Urinary bladder (tissue), 4 donors: ENCODE data around the gene CD300C. TPM values are rescaled to one million over a fixed set of nuclear protein-coding genes. Genes with fewer than 3 reads are reported as not detected.
"Not testable (repeated sequence)": the region's sequence is repeated elsewhere in the genome, so short reads cannot be mapped to it uniquely, and the experiment has no call there.

ENCODE experiments used
- DNase-seq: peaks from one replicate; pipeline ENCODE4 v3.0.0-alpha.2; 2015; ENCODE audit errors: extremely low spot score
- H3K27ac ChIP-seq: one replicate; pipeline ENCODE4 v1.5.1; 2013; ENCODE audit warnings: low read depth, mild to moderate bottlenecking, moderate library complexity
- H3K36me3 ChIP-seq: one replicate; pipeline ENCODE4 v1.6.1; 2013; ENCODE audit warnings: mild to moderate bottlenecking, moderate library complexity; ENCODE audit not compliant: insufficient read depth
- H3K4me1 ChIP-seq: one replicate; pipeline ENCODE4 v1.6.1; 2013; ENCODE audit warnings: mild to moderate bottlenecking, moderate library complexity; ENCODE audit not compliant: insufficient read depth
- H3K4me3 ChIP-seq: one replicate; pipeline ENCODE4 v1.5.1; 2013; ENCODE audit warnings: low read depth, low read length
- WGBS: extraction: QIAGEN DNeasy Blood & Tissue Kit; methylation state at CpG from one replicate; pipeline ENCODE4 v1.1.7; 2013; 5-methylcytosine and 5-hydroxymethylcytosine counted together
- polyA plus RNA-seq: library from polyadenylated mRNA; stranded (reverse); fragments of 200-250 nt; gene quantifications from one replicate; pipeline ENCODE4 v1.2.3, GENCODE V29; 2013
- total RNA-seq: library from RNA; depleted of rRNA; stranded (reverse); fragments of >200 nt; gene quantifications from one replicate; pipeline ENCODE4 v1.2.3, GENCODE V29; 2014
- donor health status: healthy with polysubstance abuse.
- donor health status: healthy.

CD300C gene
- total and polyA plus RNA-seq, 2 donors = 0.69 to 2.3 TPM

DNA sequence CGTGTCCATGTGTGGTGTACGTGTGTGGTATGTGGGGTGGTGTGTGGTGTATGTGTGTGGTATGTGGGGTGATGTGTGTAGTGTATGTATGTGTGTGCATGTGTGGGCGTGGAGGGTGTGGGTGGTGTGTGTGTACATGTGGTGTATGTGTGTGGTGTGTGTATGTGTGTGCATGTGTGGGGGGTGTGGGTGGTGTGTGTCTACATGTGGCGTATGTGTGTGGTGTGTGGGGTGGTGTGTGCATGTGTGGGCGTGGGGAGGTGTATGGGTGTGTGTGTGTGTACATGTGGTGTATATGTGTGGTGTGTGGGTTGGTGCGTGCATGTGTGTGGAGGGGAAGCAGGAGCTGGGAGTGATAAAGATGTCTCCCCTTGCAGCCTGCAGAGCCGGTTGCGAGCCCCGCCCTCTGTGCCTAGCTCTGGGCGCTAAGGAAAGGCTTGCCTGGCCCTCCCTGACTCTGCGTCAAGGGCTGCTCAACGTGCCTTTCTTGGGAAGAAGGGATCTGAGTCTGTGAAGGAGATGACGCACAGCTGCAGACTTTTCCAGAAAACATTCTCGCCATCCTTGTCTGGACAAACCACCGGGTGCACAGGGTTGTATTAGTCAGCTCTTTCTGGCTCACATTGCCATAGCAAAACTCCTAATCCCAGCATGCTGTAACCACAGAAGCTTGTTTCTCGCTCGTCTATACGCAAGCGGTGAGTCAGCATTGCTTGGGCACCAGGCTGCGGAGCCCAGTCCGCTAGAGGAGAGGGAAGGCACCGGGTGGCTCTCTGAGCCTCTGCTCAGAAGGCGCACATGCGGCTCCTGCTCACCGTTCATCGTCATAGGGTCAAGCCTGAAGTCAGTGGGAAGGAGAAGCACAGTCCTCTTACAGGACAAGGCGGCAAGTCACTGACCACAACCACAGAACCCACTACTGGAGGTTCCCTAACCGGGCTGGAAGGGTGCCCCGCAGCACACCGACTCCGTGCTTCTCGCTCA is 23.4 kb upstream of the CD300C start:
- no peaks in the 10 kb centered on the region for H3K4me1 ChIP-seq
- no peak overlapping the region for H3K4me3 ChIP-seq
- DNase-seq = no peak
- no peaks in the 10 kb centered on the region for H3K36me3 ChIP-seq
- 54% methylated on average over 32 of the region's 32 CpGs for WGBS
- no peak overlapping the region for H3K27ac ChIP-seq

DNA sequence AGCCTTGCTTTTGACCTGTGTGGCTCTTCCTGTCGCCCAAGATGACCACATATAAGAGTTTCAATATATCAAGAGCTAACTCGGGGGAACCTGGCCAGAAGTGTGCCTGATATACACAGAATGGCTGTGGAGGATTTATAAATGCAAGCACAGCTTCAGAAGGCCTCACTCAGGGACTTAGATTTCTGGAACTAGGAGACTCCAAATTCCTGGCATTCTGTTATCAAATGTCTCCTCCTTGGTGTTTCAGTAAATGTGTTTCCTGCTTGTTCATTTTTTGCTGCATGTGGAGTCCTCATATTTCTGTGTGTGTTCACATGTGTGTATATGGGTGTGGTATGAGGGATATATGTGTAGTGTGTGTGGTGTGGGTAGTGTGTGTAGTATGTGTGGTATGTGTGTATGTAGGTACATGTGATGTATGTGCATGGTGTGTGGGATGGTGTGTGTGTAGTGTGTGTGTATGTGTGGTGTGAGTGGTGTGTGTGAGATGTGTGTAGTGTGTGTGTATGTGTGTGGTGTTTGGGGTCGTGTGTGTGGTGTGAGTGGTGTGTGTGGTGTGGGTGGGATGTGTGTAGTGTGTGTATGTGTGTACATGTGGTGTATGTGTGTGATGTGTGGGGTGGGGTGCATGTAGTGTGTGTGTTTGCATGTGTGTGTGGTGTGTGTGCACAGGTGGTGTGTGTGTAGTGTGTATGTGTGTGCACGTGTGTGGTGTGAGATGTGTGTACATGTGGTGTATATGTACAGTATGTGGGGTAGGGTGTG is 22.4 kb upstream of the CD300C start:
- H3K27ac ChIP-seq = no peak overlapping the region
- 66% methylated on average over 4 of the region's 4 CpGs for WGBS
- no peak for DNase-seq
- no peaks in the 10 kb centered on the region for H3K36me3 ChIP-seq
- H3K4me1 ChIP-seq = no peaks in the 10 kb centered on the region
- H3K4me3 ChIP-seq = no peak overlapping the region

DNA sequence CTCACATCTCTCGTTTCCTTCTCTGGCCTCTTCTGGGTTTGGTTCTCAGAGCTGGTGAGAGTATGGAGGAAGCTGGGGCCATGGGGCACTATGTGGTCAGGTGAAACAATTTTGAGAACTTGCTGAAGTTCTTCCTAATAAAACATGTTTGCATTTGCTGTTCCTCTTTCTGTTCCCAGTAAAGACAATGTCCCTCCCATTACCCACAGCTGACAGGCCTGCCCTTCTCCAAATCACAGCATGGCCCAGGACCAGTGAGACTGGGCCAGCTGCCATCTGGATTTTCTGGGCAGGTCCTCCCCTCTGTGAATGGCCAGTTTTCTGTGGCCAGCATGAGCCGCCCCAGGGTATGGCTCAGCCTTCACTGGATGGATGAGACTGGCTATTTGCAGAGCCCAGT is 21.5 kb upstream of the CD300C start, which contains the start of gene CD300H:
Gene CD300H, minus strand, starts transcription at position 113 of the 400 bp plus-strand sequence.
- no peak for DNase-seq
- Histone ChIP-seq H3K4me1 (no peaks in the 10 kb centered on the region), H3K27ac (no peak within 1 kb of the TSS), H3K36me3 (no peaks in the 10 kb centered on the region), H3K4me3 (no peak within 1 kb of the TSS)
- WGBS = 83% methylated on average over 2 of the region's 2 CpGs

DNA sequence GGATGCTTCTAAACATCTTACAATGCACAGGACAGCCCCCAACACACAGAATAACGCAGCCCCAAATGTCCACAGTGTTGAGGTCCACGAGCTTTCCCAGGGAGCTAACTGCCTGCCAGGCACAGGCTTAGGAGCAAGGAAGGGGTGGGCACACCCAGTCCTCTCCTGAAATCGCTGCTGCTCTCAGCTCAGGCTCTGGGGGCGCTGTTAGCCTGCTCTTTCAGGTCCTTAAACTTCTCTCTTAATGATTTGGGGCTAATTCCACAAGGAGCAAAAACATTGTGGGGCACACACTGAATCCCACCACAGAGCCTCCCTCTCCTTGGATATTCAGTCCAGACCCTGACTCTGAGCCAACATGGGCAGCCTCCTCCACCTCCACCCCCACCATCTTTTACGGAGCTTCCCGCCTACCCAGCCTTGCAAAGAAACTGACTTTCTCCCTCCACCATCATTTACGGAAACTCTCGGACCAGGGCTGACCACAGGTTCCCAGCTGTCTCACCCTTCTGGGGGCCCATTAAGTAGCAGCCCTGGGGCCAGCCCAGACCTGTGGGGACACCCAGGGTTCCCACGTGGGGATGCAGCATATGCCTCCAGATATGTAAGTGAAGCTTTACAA is 20.3 kb upstream of the CD300C start:
- DNase-seq = no peak
- Histone ChIP-seq H3K4me1 (no peaks in the 10 kb centered on the region), H3K4me3 (no peak overlapping the region), H3K27ac (no peak overlapping the region), H3K36me3 (no peaks in the 10 kb centered on the region)
- WGBS = 29% methylated on average over 9 of the region's 9 CpGs

DNA sequence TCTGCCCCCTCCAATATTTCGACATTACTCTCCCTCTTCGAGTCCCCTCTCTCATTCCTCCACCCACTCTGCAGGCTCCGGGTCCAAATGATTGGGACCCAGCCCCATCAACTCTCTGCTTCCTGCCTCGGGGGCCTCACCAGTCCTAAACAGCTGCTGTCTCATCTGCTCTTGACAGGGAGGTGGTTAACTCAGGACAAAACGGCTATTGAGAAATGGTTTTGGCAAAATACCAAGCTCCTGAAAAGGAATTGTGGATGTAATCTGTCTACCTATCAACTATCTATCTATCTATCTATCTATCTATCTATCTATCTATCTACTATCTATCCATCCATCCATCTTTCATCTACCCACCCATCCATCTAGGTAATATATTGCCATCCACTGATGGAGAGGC is 19.2 kb upstream of the CD300C start:
- H3K4me3 ChIP-seq = no peak overlapping the region
- 45% methylated on average over 5 of the region's 5 CpGs for whole genome bisulfite sequencing
- no peaks in the 10 kb centered on the region for H3K36me3 ChIP-seq
- DNase-seq = no peak
- no peaks in the 10 kb centered on the region for H3K4me1 ChIP-seq
- no peak overlapping the region for H3K27ac ChIP-seq

DNA sequence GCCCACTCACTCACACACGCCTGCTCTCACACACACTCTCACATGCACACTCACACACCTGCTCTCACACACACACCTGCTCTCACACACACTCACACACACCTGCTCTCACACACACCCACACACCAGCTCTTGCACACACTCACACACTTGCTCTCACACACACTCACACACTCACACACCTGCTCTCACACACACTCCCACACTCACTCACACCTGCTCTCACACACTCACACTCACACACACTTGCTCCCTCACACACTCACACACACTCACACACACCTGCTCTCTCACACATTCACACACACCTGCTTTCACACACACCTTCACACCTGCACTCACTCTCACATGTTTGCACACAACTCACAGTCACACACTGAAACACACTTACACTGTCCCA is 17.4 kb upstream of the CD300C start:
- DNase-seq = no peak
- WGBS = 95% methylated on average over 1 of the region's 1 CpG
- Histone ChIP-seq H3K36me3 (no peaks in the 10 kb centered on the region), H3K4me3 (no peak overlapping the region), H3K4me1 (no peaks in the 10 kb centered on the region), H3K27ac (no peak overlapping the region)

DNA sequence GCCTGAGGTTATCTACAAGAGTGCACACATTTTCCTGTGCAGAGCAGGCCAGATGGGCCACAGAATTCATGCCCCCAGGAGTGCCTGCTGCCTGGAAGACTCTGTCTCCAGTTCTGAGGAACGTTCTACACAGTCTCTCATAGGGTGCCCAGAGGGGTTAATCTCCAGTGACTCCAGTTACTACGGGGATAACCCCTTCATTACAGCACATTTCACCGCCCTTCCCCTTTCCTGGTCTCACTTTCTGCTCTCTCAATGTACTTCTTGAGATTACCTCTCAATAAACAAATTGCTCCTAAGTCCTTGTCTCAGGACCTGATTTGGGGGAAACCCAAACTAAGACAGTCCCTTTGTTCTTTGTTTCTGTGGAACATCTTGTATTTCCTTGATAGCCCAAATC is 15.7 kb upstream of the CD300C start:
- WGBS = 47% methylated on average over 3 of the region's 3 CpGs
- Histone ChIP-seq H3K27ac (no peak overlapping the region), H3K4me1 (no peaks in the 10 kb centered on the region), H3K36me3 (no peaks in the 10 kb centered on the region), H3K4me3 (no peak overlapping the region)
- DNase-seq = no peak

DNA sequence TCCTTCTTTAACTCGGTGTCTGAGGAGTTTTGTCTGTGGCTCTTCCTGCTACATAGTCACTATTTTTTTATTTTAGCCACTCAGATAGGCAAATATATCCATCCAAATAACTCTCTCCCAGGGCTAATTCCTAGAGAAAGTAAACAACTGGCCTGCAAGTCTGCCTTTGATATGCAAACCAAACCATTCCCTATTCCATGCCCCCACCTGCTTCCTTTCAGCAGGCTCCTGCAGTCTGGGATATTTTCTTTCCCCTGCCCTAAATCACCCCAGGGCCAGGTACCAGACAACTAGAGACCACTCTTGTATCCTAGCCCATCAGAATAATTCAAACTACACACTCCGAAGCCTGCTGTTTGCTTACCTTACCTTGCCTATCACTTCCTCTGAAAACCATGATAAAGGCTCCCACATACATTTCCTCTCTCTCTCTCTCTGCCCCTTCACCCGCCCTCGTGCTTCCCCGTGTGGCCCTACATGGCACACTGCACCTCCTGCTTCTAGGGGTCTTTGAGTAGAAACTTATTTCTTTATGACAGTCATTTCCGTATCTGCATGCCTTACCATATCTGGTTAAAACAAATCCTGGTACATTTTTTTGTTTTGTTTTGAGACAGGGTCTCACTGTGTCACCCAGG is 13.1 kb upstream of the CD300C start:
- no peak for DNase-seq
- no peak overlapping the region for H3K4me3 ChIP-seq
- H3K36me3 ChIP-seq = no peaks in the 10 kb centered on the region
- no peak overlapping the region for H3K27ac ChIP-seq
- no peaks in the 10 kb centered on the region for H3K4me1 ChIP-seq
- WGBS = 59% methylated on average over 6 of the region's 6 CpGs

DNA sequence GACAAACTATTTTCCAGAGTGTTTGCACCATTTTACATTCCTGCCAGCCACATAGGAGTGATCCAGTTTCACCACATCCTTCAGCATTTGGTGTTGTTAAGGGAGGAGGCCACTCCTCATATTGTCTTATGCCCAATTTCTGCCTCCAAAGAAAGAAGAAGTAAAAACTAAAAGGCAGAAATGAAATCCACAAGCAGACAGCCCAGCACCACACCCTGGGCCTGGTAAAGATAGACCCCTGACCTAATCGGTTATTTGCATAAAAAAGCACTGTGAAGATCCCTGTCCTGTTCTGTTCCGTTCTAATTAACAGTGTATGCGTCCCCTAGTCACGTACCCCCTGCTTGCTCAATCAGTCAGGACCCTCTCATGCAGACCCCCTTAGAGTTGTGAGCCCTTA is 12.5 kb upstream of the CD300C start:
- not testable (repeated sequence) for H3K4me3 ChIP-seq, H3K4me1 ChIP-seq, H3K27ac ChIP-seq, DNase-seq, H3K36me3 ChIP-seq
- WGBS = 61% methylated on average over 4 of the region's 4 CpGs

DNA sequence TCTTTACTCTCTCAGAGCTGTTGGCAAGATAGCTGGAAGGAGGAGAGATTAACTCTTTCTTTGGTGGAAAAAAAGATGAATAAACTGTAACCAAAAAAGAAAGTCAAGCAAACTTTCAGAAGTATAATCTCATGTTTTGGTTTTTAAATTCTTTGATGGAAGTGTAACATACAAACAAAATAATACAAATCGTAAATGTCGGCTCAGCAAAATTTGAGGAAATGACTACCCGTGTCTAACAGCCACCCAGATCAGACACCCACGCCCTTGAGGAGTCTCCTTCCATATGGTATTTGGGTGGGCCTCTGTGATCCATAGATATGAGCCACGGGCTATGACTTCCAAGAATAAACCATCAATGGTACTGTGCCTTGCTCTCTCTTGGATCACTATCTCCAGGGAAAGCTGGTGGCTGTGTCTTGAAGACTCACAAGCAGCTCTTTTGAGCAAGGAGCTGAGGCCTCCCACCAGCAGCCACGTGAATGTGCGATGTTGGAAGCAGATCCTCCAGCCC is 9.6 kb upstream of the CD300C start:
- no peak overlapping the region for H3K4me3 ChIP-seq
- WGBS = 55% methylated on average over 7 of the region's 7 CpGs
- no peak for DNase-seq

DNA sequence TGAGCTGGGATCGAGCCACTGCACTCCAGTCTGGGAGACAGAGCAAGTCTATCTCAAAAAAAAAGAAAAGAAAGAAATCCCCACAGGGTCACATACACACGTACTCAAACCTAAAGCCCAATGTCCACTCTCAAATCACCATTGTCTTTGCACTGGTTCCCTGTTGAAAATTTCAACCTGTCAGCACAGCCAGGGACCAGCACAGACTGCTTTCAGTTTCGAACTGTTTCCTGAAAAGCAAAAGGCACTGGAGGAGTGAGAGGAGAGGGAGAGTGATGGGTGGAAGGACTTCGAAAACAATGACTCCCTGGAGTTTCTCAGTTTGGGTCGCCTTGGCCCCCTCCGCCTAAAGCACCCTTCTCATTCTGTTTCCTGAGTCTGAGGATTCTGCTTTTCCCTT is 9.0 kb upstream of the CD300C start:
- 66% methylated on average over 6 of the region's 6 CpGs for whole genome bisulfite sequencing
- Histone ChIP-seq H3K27ac (no peak overlapping the region), H3K36me3 (no peaks in the 10 kb centered on the region), H3K4me3 (no peak overlapping the region), H3K4me1 (no peaks in the 10 kb centered on the region)
- no peak for DNase-seq

More for the DNA sequence above, 9.6 kb upstream of the CD300C start:
- Histone ChIP-seq H3K27ac (no peak overlapping the region), H3K36me3 (no peaks in the 10 kb centered on the region), H3K4me1 (no peaks in the 10 kb centered on the region)

DNA sequence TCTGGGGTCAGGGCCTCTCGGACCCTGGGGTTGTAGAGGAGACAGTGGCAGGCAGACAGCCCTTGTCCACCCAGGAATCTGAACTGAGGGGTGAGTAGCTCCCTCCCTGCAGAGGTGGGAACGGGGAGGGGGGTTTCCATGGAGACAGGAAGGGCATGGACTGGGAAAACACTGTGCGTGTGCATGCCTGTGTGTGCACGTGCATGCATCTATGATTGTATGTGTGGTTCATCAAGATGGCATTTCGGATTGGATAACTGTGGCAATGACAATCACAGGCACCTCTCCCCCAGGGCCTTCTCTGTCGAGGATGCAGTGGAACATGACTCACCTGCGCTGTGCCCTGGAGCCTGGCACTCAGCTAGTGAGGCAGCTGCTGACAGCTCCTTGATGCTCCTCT is 6.1 kb upstream of the CD300C start:
- Histone ChIP-seq H3K4me1 (no peaks in the 10 kb centered on the region), H3K4me3 (no peak overlapping the region), H3K27ac (no peak overlapping the region), H3K36me3 (no peaks in the 10 kb centered on the region)
- no peak for DNase-seq
- 46% methylated on average over 7 of the region's 7 CpGs for WGBS

DNA sequence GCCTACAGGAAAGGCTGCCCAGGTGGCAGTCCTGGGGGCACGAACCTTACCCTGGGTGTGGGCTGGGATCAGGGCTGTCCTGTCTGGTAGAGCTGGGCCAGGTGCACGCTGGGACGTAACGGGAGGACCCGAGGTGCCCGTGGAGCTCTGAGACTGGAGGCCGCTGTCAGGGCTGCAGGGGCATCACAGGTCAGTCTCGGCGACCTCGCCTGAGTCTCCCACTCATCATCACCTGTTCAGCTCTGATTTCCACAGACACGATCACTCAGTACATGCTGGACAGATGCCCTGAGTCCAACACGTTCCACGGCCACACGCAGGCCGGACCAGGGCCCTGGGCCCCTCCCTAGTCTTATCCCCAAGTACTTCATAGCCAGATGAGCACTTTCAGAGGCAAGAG is 4.7 kb upstream of the CD300C start:
- no peak for DNase-seq
- Histone ChIP-seq H3K4me3 (no peak overlapping the region), H3K27ac (no peak overlapping the region), H3K4me1 (no peaks in the 10 kb centered on the region), H3K36me3 (no peaks in the 10 kb centered on the region)
- 86% methylated on average over 15 of the region's 15 CpGs for WGBS
